ENCODE results near the gene RHOT1. TPM values are rescaled to one million over a fixed set of nuclear protein-coding genes. Genes with fewer than 3 reads are reported as not detected.

RHOT1 gene
- total and polyA plus RNA-seq, 3 experiments from 2014 or later, result 20.6 to 31.2 (median 22.5) TPM

DNA sequence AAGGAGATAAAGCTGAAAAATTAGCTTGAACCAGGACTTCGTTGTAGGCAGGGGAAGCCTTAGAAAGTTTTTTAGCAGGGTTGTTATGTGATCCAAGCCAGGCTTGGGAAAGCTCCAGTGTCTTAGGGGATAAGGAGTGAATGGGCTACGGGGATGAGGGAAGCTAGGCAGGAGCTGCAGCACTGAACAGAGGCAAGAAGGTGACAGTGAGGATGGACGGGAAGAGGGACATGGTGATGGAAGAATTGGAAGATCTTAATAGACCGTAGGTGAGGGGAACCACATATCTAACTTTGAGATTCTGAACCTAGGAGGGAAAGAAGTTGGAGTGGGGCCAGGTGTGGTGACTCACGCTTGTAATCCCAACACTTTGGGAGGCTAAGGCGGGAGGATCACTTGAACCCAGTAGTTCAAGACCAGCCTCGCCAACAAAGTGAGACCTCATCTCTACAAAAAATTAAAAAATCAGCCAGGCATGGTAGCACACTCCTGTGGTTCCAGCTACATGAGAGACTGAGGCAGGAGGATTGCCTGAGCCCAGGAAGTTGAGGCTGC lies 126.5 kb downstream of the RHOT1 start:
- Histone ChIP-seq H3K9me3 (ENCODE audit: low read length) (no peaks in the 10 kb centered on the region), H3K27ac (ENCODE audit: low read depth, low read length) (no peak overlapping the region), H3K4me1 (ENCODE audit: insufficient read depth, low read length) (peaks cover 13% of the 10 kb centered on the region), H3K36me3 (ENCODE audit: insufficient read depth, low read length) (no peaks in the 10 kb centered on the region), H3K27me3 (ENCODE audit: insufficient read depth, low read length, poor library complexity, severe bottlenecking) (peaks cover 27% of the 10 kb centered on the region), H3K4me3 (ENCODE audit: low read length) (no peak overlapping the region)
- Mint-ChIP-seq H3K27ac (no peak overlapping the region), H3K27me3 (peaks cover 40 to 72% of the 10 kb centered on the region in 2 donors), H3K4me3 (peak overlapping the region in 2 of 7 donors; percentile 81 to 82), H3K36me3 (no peaks in the 10 kb centered on the region), H3K9me3 (no peaks in the 10 kb centered on the region), H3K4me1 (peaks cover 18 to 30% (median 19%) of the 10 kb centered on the region in 3 donors)
- no peak for DNase-seq
- ChIA-PET POLR2A (no interaction called here), CTCF (no interaction called here)

DNA sequence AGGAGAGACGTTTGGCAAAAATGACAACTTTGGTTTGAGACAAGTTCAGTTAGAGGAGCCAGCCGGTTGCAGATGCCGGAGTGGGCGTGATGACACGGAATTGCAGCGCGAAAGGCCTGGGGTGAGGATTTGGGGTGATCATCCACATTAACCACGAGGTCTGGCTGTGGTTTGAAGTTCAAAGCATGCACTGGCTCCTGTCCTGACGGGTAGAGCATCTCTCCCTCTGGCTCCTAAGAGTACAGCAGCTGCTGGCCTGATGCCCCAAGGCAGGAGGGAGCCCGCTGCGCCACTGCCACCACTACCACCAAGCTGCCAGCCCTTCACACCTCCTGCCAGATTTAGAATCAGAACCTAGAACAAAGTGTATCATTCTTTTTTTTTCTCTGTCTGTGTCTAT lies 127.1 kb downstream of the RHOT1 start:
- H3K27ac ChIP-seq (ENCODE audit: low read depth, low read length), result no peak overlapping the region
- H3K27me3 ChIP-seq (ENCODE audit: insufficient read depth, low read length, poor library complexity, severe bottlenecking), result peaks cover 27% of the 10 kb centered on the region
- no peaks in the 10 kb centered on the region for H3K9me3 ChIP-seq (ENCODE audit: low read length)
- H3K9me3 Mint-ChIP-seq, result no peaks in the 10 kb centered on the region
- H3K4me3 ChIP-seq (ENCODE audit: low read length), result no peak overlapping the region
- no peak for DNase-seq
- H3K27me3 Mint-ChIP-seq, result peaks cover 37 to 72% of the 10 kb centered on the region in 2 donors
- peaks cover 18 to 28% (median 18%) of the 10 kb centered on the region in 3 donors for H3K4me1 Mint-ChIP-seq
- no peak overlapping the region for H3K27ac Mint-ChIP-seq
- no peaks in the 10 kb centered on the region for H3K36me3 ChIP-seq (ENCODE audit: insufficient read depth, low read length)
- ChIA-PET POLR2A (no interaction called here), CTCF (no interaction called here)
- H3K4me3 Mint-ChIP-seq, result no peak overlapping the region
- peaks cover 13% of the 10 kb centered on the region for H3K4me1 ChIP-seq (ENCODE audit: insufficient read depth, low read length)
- H3K36me3 Mint-ChIP-seq, result no peaks in the 10 kb centered on the region

DNA sequence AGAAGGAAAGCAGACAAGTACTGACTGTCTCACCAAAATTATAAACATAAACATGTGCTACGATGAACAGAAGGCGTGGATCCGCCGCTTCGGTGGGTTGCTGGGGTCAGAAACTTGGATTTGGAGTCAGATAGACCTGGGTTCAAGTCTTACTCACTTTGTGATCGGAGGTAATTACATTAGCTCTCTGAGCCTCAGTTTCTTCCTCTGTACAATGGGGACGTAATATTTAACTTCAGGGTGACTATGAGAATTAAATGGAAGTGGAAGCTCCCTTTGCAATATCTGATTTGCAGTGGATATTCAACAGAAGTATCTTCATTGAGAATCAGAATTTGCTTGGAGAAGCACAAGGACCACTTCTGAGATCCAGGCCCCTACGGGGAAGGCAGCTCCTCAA lies 129.5 kb downstream of the RHOT1 start:
- Mint-ChIP-seq H3K27ac (no peak overlapping the region), H3K9me3 (no peaks in the 10 kb centered on the region), H3K27me3 (peaks cover 33 to 71% of the 10 kb centered on the region in 2 donors), H3K4me3 (no peak overlapping the region), H3K4me1 (peaks cover 10 to 16% (median 13%) of the 10 kb centered on the region in 3 donors), H3K36me3 (no peaks in the 10 kb centered on the region)
- ChIA-PET POLR2A (no interaction called here), CTCF (no interaction called here)
- Histone ChIP-seq H3K4me1 (ENCODE audit: insufficient read depth, low read length) (peaks cover 9% of the 10 kb centered on the region), H3K4me3 (ENCODE audit: low read length) (no peak overlapping the region), H3K27me3 (ENCODE audit: insufficient read depth, low read length, poor library complexity, severe bottlenecking) (peaks cover 16% of the 10 kb centered on the region), H3K9me3 (ENCODE audit: low read length) (no peaks in the 10 kb centered on the region), H3K27ac (ENCODE audit: low read depth, low read length) (no peak overlapping the region), H3K36me3 (ENCODE audit: insufficient read depth, low read length) (no peaks in the 10 kb centered on the region)
- DNase-seq, result no peak

DNA sequence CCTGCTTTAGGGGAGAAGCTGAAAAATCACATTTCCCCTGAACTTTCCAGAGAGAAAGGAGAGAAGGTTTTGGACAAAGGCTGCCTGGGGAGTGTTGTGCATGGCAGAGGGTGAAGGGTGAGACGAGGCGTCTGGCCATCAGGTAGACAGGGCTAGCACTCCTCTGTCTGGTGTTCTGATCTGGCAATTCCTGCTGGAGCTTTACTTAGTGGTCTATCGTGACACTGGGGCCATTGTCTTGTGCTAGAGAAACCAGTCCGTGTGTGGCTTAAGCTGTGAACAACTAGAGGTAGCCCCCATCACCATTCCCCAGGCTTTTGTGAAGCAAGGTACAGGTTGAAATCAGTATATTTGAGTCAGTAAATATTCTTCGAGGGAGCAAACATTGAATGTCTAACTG lies 131.8 kb downstream of the RHOT1 start:
- Histone ChIP-seq H3K27me3 (ENCODE audit: insufficient read depth, low read length, poor library complexity, severe bottlenecking) (no peaks in the 10 kb centered on the region), H3K9me3 (ENCODE audit: low read length) (no peaks in the 10 kb centered on the region), H3K36me3 (ENCODE audit: insufficient read depth, low read length) (no peaks in the 10 kb centered on the region), H3K4me3 (ENCODE audit: low read length) (no peak overlapping the region), H3K27ac (ENCODE audit: low read depth, low read length) (no peak overlapping the region), H3K4me1 (ENCODE audit: insufficient read depth, low read length) (no peaks in the 10 kb centered on the region)
- POLR2A ChIA-PET, result no interaction called here
- no peak overlapping the region for H3K27ac Mint-ChIP-seq
- CTCF ChIA-PET, result no interaction called here
- no peaks in the 10 kb centered on the region for H3K36me3 Mint-ChIP-seq
- no peak for DNase-seq
- no peaks in the 10 kb centered on the region for H3K9me3 Mint-ChIP-seq
- no peaks in the 10 kb centered on the region for H3K4me1 Mint-ChIP-seq
- peaks cover 17 to 49% of the 10 kb centered on the region in 2 donors for H3K27me3 Mint-ChIP-seq
- no peak overlapping the region for H3K4me3 Mint-ChIP-seq

DNA sequence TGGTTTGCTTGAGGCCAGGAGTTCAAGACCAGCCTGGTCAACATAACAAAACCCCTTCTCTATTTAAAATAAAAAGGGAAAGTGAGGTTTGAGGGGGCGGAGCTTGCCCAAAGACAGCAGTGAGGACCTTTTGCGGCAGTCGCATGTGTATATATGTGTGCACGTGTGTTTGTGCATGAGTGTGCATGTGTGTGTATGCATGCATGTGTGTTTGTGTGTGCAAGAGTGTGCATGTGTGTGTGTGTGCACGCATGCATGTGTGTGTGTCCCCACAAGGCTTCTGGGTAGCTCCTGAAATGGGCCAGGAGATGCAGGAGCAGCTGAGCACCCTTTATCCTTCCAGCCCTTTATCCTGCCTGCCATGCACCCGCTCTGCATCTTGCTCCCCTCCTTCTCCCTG lies 132.3 kb downstream of the RHOT1 start:
- Mint-ChIP-seq H3K4me1 (no peaks in the 10 kb centered on the region), H3K36me3 (no peaks in the 10 kb centered on the region), H3K27me3 (peaks cover 14 to 44% of the 10 kb centered on the region in 2 donors), H3K27ac (no peak overlapping the region), H3K9me3 (no peaks in the 10 kb centered on the region), H3K4me3 (no peak overlapping the region)
- no peak for DNase-seq
- Histone ChIP-seq H3K36me3 (ENCODE audit: insufficient read depth, low read length) (no peaks in the 10 kb centered on the region), H3K27me3 (ENCODE audit: insufficient read depth, low read length, poor library complexity, severe bottlenecking) (no peaks in the 10 kb centered on the region), H3K4me3 (ENCODE audit: low read length) (no peak overlapping the region), H3K9me3 (ENCODE audit: low read length) (no peaks in the 10 kb centered on the region), H3K4me1 (ENCODE audit: insufficient read depth, low read length) (no peaks in the 10 kb centered on the region), H3K27ac (ENCODE audit: low read depth, low read length) (no peak overlapping the region)
- ChIA-PET CTCF (no interaction called here), POLR2A (no interaction called here)

Other genes with a start within 250 kb of the RHOT1 start
- gene UTP6, start 240.8 kb upstream of the RHOT1 start, total RNA-seq, result 100 to 1,000 TPM; 134 TPM
- 44.2 TPM for gene UTP6, start 240.8 kb upstream of the RHOT1 start, polyA plus RNA-seq
- gene SUZ12, start 205.5 kb upstream of the RHOT1 start, total RNA-seq, result 10 to 100 TPM; 63.1 to 64.1 TPM
- gene SUZ12, start 205.5 kb upstream of the RHOT1 start, polyA plus RNA-seq, result 19.4 TPM
- gene LRRC37B, start 135.1 kb upstream of the RHOT1 start, total RNA-seq, result 10 to 100 TPM; 16.2 to 17.6 TPM
- gene LRRC37B, start 135.1 kb upstream of the RHOT1 start, polyA plus RNA-seq, result 11.0 TPM
- under 1 TPM; 0.20 to 0.33 TPM for gene RHBDL3, start 123.3 kb downstream of the RHOT1 start, total RNA-seq
- not detected for gene RHBDL3, start 123.3 kb downstream of the RHOT1 start, polyA plus RNA-seq
- gene C17orf75, start 199.7 kb downstream of the RHOT1 start, total RNA-seq, result 10 to 100 TPM; 24.7 to 33.4 TPM
- gene C17orf75, start 199.7 kb downstream of the RHOT1 start, polyA plus RNA-seq, result 12.6 TPM
- 100 to 1,000 TPM; 198 to 203 TPM for gene ZNF207, start 207.7 kb downstream of the RHOT1 start, total RNA-seq
- gene ZNF207, start 207.7 kb downstream of the RHOT1 start, polyA plus RNA-seq, result 147 TPM

All from CD8-positive, alpha-beta memory T cell (primary cell).